Thoracic aorta (tissue), 2 donors: ENCODE results near the gene MAPK8IP2. TPM values are rescaled to one million over a fixed set of nuclear protein-coding genes. Genes with fewer than 3 reads are reported as not detected.

Experiments
- ATAC-seq: fragments of 150-250 bp; one replicate; pipeline ENCODE4 v1.8.0; 2017; ENCODE audit warnings: low read depth; ENCODE audit not compliant: insufficient number of reproducible peaks, low FRiP score
- DNase-seq: peaks from one replicate; pipeline ENCODE4 v3.0.0-alpha.2; 2020; ENCODE audit warnings: low spot score
- H3K27ac ChIP-seq, 2 donors: fragments of 200-600 bp; sonication (generic); 1 replicate in 1 of 2; 2 replicates in 1 of 2; pipeline ENCODE4 v1.5.1; 2016; ENCODE audit warnings: mild to moderate bottlenecking in 2 of 2, moderate library complexity in 2 of 2
- H3K27me3 ChIP-seq: fragments of 200-600 bp; sonication (generic); replicated peaks from 2 replicates; pipeline ENCODE4 v1.6.0; 2016; ENCODE audit warnings: mild to moderate bottlenecking; ENCODE audit not compliant: insufficient read depth
- H3K36me3 ChIP-seq: fragments of 200-600 bp; sonication (generic); one replicate; pipeline ENCODE4 v1.5.1; 2016
- H3K4me1 ChIP-seq, 2 donors: fragments of 200-600 bp; sonication (generic); 1 replicate in 1 of 2; 2 replicates in 1 of 2; pipeline versions ENCODE4 v1.5.1 to v1.6.0; 2016; ENCODE audit warnings: low read depth in 2 of 2, mild to moderate bottlenecking in 1 of 2; ENCODE audit not compliant: control insufficient read depth in 1 of 2
- H3K4me3 ChIP-seq: fragments of 200-600 bp; sonication (generic); 2 replicates; pipeline ENCODE4 v1.5.1; 2016; ENCODE audit warnings: mild to moderate bottlenecking
- H3K9me3 ChIP-seq: fragments of 200-600 bp; sonication (generic); 2 replicates; pipeline ENCODE4 v1.5.1; 2016
- total RNA-seq, 2 donors: library from RNA; depleted of rRNA; stranded (reverse); fragments of >200 nt; gene quantifications; one replicate each; pipeline versions ENCODE4 v1.1.0 to v1.2.3, GENCODE V29; 2016
- TF ChIP-seq, protein P1 (sequence below): fragments of 200-600 bp; sonication (generic); IDR thresholded peaks from one replicate; pipeline ENCODE4 v1.5.1; 2019; ENCODE audit warnings: antibody characterized with exemption

Gene MAPK8IP2
- total RNA-seq, 2 donors from 2014 or later, result 0.41 to 0.92 TPM

DNA sequence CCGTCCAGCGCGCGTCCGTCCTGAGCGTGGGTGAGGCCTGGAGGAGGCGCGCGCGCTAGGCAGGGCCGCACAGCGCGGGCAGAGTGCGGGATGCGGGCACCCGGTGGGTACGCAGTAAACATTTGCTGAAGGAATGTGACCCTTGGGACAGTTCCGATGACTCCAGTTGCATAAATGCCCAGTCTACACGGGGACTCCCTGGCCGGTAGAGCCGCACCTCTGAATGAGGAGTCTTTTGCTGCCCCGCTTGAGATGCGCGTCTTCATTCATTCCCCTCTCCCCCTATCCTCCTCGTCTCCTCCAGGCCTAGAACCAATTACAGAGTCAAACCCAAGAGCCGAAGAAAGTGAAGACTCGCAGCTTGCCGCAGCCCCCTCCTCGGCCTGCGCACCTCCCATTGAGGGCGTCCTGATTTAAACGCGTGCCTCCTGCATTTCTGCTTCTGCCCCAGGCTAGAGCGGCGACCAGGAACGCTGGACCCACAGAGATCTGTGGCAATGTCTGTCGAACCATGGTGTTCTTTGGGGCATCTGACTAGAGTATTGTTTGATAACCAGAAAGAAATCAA is 17.2 kb upstream of the MAPK8IP2 start:
- TF ChIP-seq, protein P1, sequence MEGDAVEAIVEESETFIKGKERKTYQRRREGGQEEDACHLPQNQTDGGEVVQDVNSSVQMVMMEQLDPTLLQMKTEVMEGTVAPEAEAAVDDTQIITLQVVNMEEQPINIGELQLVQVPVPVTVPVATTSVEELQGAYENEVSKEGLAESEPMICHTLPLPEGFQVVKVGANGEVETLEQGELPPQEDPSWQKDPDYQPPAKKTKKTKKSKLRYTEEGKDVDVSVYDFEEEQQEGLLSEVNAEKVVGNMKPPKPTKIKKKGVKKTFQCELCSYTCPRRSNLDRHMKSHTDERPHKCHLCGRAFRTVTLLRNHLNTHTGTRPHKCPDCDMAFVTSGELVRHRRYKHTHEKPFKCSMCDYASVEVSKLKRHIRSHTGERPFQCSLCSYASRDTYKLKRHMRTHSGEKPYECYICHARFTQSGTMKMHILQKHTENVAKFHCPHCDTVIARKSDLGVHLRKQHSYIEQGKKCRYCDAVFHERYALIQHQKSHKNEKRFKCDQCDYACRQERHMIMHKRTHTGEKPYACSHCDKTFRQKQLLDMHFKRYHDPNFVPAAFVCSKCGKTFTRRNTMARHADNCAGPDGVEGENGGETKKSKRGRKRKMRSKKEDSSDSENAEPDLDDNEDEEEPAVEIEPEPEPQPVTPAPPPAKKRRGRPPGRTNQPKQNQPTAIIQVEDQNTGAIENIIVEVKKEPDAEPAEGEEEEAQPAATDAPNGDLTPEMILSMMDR, result no peak
- ATAC-seq (peak; percentile 16), DNase-seq (no peak)
- Histone ChIP-seq H3K27me3 (no peaks in the 10 kb centered on the region), H3K36me3 (no peaks in the 10 kb centered on the region), H3K4me3 (peak overlapping the region; percentile 88), H3K27ac (peak overlapping the region; percentile 94 to 99), H3K9me3 (no peaks in the 10 kb centered on the region), H3K4me1 (peaks cover 5 to 27% of the 10 kb centered on the region in 2 donors)

DNA sequence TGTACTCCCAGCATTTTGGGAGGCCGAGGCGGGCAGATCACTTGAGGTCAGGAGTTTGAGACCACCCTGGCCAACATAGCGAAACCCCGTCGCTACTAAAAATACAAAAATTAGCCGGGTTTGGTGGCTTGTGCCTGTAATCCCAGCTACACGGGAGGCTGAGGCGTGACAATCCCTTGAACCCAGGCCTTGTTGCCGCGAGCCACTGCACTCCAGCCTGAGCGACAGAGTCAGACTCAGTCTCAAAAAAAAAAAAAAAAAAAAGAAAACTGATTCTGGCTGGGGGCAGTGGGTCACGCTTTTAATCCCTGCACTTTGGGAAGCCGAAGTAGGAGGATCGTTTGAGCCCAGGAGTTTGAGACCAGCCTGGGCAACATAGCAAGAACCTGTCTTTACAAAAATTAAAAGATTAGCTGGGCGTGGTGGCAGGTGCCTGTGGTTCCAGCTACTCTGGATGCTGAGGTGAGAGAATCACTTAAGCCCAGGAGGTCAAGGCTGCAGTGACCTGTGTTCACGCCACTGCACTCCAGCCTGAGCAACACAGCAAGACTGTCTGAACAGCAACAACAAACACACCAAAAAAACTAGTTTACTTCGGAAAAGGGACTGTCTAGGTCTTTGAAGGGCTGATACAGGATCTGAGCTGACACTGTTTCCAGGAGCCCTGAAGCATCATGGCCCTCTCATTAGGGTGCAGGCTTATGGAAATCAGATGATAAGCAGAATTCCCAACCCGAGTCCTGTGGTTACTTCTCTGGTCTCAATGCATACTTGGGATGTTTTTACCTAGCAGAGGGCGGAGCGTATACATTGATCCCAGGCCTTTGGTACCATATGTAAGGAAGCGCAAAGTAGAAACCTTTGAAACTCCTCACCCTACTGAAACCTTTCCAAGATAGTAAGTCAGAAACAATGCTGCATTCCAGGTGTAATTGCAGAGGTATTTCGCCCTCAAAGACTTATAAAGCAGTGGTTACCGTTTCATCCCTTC is 16.2 kb upstream of the MAPK8IP2 start:
- ATAC-seq (no peak), DNase-seq (no peak)
- peaks cover 4 to 20% of the 10 kb centered on the region in 2 donors for H3K4me1 ChIP-seq
- no peaks in the 10 kb centered on the region for H3K9me3 ChIP-seq
- no peaks in the 10 kb centered on the region for H3K36me3 ChIP-seq
- no peak overlapping the region for H3K27ac ChIP-seq
- H3K4me3 ChIP-seq, result no peak overlapping the region
- no peaks in the 10 kb centered on the region for H3K27me3 ChIP-seq
- TF ChIP-seq, protein P1, result no peak

DNA sequence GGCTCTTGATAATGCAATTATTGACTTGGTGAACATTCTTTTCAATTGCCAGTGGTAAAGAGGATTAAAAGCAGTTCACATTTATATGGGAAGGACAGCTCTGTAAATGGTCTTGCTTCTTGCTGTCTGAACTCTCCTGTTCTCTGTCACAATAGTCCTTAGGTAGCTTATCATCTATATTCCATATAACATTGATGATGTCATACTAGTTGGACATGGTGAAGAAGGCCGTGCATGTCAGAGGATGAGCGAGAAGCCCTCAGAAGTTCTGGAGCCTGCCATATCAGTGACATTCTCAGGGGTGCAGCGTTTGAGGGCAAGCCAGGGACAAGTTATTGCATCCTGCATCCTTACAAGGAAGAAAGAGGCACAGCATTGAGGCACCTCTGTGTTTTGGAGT is 15.4 kb upstream of the MAPK8IP2 start:
- ATAC-seq (no peak), DNase-seq (no peak)
- Histone ChIP-seq H3K4me3 (no peak overlapping the region), H3K36me3 (no peaks in the 10 kb centered on the region), H3K27me3 (no peaks in the 10 kb centered on the region), H3K9me3 (no peaks in the 10 kb centered on the region), H3K4me1 (peaks cover 4 to 20% of the 10 kb centered on the region in 2 donors), H3K27ac (no peak overlapping the region)
- TF ChIP-seq, protein P1, result no peak

DNA sequence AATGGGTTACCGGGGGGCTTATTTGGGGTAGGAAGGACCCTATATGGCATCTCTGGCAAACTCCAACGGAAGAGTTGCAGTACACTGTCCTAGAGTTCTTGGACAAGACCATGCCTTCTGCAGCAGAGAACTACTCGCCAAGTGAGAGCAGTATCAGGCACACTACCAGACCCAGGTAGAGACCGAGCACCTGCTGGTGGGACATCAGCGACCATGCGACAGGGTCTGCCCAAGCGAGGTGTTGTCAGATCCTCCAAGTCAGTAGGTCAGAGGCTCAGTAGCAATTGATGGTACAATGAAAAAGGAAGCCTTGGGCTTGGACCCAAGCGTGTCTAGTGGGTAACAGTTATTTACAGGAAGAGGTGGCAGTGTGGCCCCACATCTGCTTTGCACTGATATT is 14.8 kb upstream of the MAPK8IP2 start:
- TF ChIP-seq, protein P1, result no peak
- Histone ChIP-seq H3K36me3 (no peaks in the 10 kb centered on the region), H3K4me3 (no peak overlapping the region), H3K9me3 (no peaks in the 10 kb centered on the region), H3K27me3 (no peaks in the 10 kb centered on the region), H3K4me1 (peaks cover 4 to 20% of the 10 kb centered on the region in 2 donors), H3K27ac (no peak overlapping the region)
- no peak for ATAC-seq
- DNase-seq, result no peak

DNA sequence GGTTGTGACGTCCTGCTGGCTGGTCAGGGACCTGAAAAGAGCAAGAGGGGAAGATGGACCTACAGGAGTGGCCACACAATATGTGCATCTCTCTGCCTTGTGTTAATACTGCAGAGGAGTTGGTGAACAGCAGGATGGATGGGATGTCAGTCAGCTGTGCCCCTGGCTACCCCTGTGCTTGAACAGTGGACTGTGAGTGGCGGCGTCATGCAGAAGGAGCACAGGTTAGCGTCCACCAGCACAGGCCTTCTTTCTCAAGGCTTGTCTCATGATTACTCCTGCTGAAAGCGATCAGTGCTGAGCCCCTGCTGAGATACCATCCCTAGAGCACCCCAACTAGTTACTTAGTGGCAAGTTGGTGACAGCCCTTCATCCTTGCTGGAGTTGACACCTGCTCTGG is 14.2 kb upstream of the MAPK8IP2 start:
- TF ChIP-seq, protein P1, result no peak
- H3K27ac ChIP-seq, result no peak overlapping the region
- H3K4me1 ChIP-seq, result peaks cover 4 to 16% of the 10 kb centered on the region in 2 donors
- H3K9me3 ChIP-seq, result no peaks in the 10 kb centered on the region
- ATAC-seq (no peak), DNase-seq (no peak)
- H3K27me3 ChIP-seq, result no peaks in the 10 kb centered on the region
- no peak overlapping the region for H3K4me3 ChIP-seq
- no peaks in the 10 kb centered on the region for H3K36me3 ChIP-seq
